GM12801 (cell line): ENCODE results near the gene APC.

Source experiments
- CTCF ChIP-seq: IDR thresholded peaks from one replicate; pipeline ENCODE4 v1.5.1; 2011; ENCODE audit warnings: control low read depth; ENCODE audit not compliant: insufficient read length; ENCODE audit errors: extremely low read depth

Gene APC

GRCh38 chr5:112707187-112708102 is 30.2 kb upstream of the APC start:
- TF ChIP-seq CTCF, result no peak

GRCh38 chr5:112708103-112708622 is 29.5 kb upstream of the APC start:
- TF ChIP-seq CTCF, result no peak

GRCh38 chr5:112709416-112709815 is 28.3 kb upstream of the APC start:
- no peak for TF ChIP-seq CTCF

GRCh38 chr5:112710896-112711295 is 26.8 kb upstream of the APC start:
- TF ChIP-seq CTCF, result no peak

- no peak for TF ChIP-seq CTCF
Observed at GRCh38 chr5:112711436-112711835, 26.2 kb upstream of the APC start.

GRCh38 chr5:112713206-112713605 is 24.5 kb upstream of the APC start:
- TF ChIP-seq CTCF, result no peak

GRCh38 chr5:112717506-112718082 is 20.1 kb upstream of the APC start:
- no peak for TF ChIP-seq CTCF
